Activated CD4-positive, CD25-positive, alpha-beta regulatory T cell (primary cell): Measurements from ENCODE around the gene TEC.

Source experiments
- DNase-seq, 4 experiments: peaks; one replicate each; lab custom pipeline; 2025; lab: John Stamatoyannopoulos, UW

The TEC gene

GRCh38 chr4:48121180-48121579 lies 148.5 kb downstream of the TEC start:
- no peak for DNase-seq

- DNase-seq: no peak
These were observed 149.5 kb downstream of the TEC start for GRCh38 chr4:48120132-48120531.

- no peak for DNase-seq
These were observed 150.0 kb downstream of the TEC start for GRCh38 chr4:48119646-48120045.

GRCh38 chr4:48118081-48118480 lies 151.6 kb downstream of the TEC start:
- DNase-seq: no peak

- no peak for DNase-seq
These were observed 153.1 kb downstream of the TEC start for GRCh38 chr4:48116582-48116981.

GRCh38 chr4:48114412-48114811 lies 155.2 kb downstream of the TEC start:
- no peak for DNase-seq

- DNase-seq: no peak
These were observed 157.5 kb downstream of the TEC start for GRCh38 chr4:48112017-48112667.

- DNase-seq: no peak
These were observed 159.1 kb downstream of the TEC start for GRCh38 chr4:48110452-48110978.

- no peak for DNase-seq
These were observed 160.0 kb downstream of the TEC start for GRCh38 chr4:48109413-48110263.

- no peak for DNase-seq
These were observed 161.1 kb downstream of the TEC start for GRCh38 chr4:48108309-48109073.

- no peak for DNase-seq
These were observed 164.4 kb downstream of the TEC start for GRCh38 chr4:48105230-48105629.

GRCh38 chr4:48103483-48104139 lies 166.0 kb downstream of the TEC start:
- no peak for DNase-seq

GRCh38 chr4:48102303-48102702 lies 167.3 kb downstream of the TEC start:
- DNase-seq: no peak

GRCh38 chr4:48100256-48100655 lies 169.4 kb downstream of the TEC start:
- no peak for DNase-seq

- no peak for DNase-seq
These were observed 174.2 kb downstream of the TEC start for GRCh38 chr4:48095441-48095840.

GRCh38 chr4:48093991-48094416 lies 175.6 kb downstream of the TEC start:
- peak in 1 of 4 experiments; percentile 14 for DNase-seq

GRCh38 chr4:48090621-48091020 lies 179.0 kb downstream of the TEC start:
- no peak for DNase-seq

- no peak for DNase-seq
These were observed 183.6 kb downstream of the TEC start for GRCh38 chr4:48085821-48086589.
